HG03108 (cell line): ENCODE measurements around the gene DTX3L.

Source experiments
- ATAC-seq: cut with Tn5 transposase; IDR thresholded peaks from one replicate; pipeline ENCODE4 v1.9.1; 2021; ENCODE audit warnings: moderate library complexity; ENCODE audit not compliant: unreplicated experiment

DTX3L gene

DNA sequence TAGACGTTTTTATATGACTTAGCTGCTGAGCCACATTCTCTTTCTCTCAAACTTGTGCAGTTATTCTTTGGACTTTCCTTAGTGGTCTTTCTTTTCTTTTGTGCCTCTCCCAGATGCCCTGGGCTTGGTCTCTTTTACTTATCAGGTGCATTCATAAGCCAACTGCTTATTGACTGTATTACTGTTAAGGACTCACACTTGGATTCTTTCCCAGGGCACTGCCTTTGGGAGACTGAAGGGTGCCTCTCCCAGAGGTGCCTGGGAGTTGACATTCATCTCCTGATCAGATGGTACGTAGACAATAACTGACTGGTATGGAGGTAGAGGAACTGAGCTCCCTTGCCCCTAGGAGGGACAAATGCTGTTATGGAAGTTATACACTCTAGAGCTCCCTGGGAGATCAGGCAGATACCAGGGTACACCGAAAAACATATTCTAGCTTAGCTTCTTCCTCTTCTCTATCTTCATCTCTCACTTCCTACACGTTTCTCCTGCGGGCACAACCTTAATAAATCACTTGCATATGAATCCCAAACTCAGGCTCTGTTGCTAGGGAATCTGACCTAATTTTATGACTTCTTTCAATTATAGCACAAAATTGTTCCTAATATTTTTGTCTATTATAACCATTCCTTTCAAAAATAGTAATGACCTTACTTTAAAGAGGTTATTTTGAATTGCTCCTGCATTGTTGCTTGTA, 38.0 kb downstream of the DTX3L start:
- ATAC-seq: no peak

DNA sequence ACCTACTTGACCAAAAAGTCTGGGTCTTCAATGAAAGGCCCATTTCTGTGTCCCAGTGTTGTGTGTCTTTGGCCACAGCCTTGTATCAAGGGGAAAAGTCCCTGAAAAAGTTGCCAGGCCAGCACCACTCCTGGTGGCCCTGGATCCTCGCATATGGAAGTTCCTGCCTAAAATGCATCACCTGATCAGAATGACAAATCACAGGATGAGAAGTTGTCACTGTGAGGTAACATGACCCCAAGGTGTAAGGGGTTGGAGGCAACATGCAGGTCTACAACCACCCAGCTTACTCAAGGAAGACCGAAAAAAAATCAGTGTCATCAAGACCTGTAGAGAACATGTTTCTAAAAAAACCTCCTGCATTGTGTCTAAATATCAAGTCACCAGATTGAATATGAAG, 38.9 kb downstream of the DTX3L start:
- no peak for ATAC-seq

DNA sequence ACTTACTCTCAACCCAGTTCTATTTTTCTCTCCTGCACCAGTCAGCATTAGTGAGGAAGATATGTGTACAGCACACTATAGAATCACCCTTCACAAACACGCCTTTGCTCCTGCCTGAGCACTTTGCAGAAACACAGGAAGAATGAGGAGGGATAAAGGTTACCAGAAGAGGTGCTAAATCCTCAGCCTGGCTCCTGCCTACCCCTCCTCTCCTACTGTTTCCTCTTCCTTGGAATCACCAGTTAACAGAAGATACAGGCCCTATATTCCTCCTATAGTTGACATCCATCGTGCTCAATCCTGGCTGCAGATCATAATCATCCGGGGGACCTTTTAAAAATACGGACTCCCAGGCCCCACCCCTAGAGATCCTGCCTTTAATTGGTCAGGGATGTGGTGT, 42.2 kb downstream of the DTX3L start:
- no peak for ATAC-seq

DNA sequence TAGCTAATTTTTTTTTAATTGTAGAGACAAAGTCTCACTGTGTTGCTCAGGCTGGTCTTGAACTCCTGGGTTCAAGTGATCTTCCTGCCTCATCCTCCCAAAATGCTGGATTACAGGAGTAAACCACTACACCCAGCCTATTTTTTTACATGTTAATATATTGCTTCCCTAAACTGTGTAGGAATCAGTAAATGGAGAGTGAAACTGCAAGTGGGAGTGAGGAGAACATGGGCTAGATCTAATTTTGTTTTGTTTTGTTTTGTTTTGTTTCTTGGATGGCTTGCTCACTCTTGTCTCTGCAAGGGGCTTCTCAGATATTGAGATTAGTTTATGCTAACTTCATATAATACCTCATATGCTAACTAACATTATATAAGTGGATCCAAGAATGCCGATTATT, 44.8 kb downstream of the DTX3L start:
- no peak for ATAC-seq

DNA sequence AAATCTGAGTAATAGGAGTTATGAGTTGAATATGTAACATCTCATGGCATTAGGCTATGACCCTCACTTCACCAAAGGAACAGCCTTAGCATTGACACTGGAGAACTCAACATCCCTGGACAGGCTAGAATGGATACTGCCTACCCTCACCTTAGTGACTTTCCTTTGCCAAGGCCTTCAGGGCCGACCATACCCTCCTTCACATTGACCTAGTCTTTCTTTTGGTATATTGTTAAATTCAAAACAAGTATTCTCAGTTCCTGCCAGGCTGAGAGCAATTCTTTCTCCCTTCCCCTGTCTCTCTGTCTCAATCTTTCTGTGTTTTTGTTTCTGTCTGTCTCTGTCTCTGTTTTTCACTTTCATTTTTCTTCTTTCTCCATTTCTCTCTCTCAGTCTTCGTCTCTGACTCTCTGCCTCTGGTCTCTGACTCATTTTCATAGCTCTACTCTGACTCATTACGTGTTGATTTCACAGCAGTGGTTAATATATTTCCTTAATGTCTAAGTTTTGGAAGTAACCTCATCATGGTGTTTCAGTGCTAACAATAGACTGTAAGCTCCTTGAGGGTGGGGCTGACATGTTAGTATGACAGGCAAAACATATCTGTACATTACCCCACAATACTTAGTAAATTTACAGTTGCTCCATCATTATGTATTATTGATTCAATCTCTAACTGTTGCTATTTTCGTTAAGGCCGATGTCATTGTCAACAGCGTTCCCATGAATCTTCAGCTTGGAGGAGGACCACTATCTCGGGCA, 45.8 kb downstream of the DTX3L start:
- peak; percentile 95 for ATAC-seq

DNA sequence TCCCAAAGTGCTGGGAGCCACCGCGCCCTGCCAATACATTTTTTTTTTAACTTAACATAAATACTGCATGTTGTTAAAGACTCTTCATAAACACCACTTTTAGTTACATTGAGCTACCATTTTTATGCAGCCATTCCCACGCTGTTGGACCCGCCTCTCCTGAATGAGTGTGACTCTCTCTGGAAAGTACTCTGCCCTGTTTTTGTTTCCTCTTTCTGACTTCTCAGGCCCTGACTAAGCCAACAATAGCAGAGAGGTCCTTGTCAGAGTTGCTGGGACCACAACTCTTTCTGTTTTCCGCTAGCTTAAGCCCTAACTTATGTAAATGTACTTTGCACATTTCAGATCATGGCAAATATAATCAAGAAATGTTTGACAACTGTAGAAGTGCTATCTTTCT, 48.6 kb downstream of the DTX3L start:
- no peak for ATAC-seq

DNA sequence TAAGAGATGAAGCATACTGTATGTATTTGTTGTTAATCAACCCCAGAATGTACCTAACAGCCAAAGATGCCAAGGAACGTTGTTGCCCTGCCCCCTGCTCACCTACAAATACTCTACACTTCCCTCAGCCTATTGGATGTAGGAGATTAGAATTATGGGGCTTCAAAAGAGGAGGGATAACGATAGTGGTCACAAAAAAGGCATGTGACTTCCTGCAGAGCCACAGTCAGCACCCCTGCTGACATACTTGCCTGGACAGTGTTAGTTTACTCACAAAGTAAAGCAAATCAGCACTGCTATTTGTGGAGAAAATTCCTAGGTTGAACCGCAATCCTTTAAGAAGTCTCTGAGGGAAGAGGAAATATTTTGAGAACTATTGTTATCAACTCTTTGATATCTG, 51.2 kb downstream of the DTX3L start:
- ATAC-seq: no peak

DNA sequence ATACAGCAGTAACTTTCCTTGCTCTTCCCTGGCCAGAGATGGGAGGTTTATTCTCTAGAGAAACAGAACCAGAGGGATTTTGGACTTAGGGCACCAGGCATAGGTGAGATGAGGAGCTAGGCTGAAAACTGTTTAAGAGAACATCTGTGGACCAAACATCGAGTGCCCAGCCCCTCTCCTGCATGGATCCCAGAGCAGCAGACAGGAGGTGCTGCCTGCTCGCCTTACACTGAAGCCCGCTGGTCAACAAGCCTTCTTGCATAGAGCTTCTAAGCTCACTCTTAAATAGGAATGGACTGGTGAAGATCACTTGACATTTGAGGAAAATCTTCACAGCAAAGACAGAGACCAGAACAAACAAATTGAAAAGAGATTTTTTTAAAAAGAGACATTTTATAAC, 54.5 kb downstream of the DTX3L start:
- no peak for ATAC-seq

DNA sequence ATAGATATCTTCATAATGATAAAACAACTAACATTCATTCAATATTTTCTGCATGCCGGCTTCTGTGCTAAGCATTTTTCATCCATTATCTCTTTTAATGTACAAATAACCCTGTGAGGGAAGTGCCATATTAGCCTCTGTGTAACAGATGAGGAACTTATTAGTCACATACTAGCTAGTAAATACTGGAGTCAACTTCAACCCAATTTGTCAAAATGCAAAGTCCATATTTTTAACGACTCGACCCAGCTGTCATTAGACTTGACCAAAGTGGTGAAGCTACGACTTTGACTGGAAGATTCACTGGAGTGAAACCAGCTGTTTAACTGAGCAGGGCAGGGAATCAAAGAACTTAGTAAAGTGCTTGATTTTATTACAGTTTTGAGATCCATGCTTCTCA, 54.9 kb downstream of the DTX3L start:
- no peak for ATAC-seq

DNA sequence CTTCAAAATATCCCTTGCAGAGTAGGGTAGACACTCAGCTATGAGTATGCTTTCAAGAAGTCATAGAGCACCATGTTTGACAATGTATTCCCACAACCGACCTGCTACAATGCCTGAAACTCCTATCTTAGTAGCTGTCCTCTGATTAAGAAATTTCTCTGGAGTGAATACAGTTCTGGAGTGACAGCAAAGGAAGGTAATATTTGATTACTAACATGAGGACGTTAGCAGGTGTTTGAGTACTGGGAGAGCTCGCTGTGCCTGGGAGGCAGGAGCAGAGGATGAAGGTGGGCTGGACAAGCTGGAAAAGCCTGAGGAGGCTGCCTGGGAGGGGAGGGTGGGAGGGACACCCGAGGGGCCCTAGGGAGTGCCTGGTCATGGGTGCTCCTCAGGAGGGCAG, 56.3 kb downstream of the DTX3L start:
- no peak for ATAC-seq

DNA sequence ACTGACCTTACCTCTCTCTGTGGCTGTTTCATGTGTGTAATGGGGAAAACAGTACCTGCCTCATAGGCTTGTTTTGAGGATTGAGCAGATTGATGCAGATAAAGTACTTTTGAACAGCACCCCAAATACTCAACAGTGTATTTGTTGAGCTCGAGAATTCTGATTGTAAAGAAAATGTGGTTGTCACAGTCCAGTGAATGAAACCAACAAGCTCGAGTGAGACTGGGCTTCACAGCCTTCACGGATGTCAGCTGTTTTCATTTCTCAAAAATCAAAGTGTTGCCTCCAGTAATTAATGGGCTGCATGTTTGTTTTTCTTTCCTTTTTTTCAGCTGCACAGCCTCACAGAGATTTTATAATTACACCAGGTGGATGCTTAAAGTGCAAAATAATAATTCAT, 57.0 kb downstream of the DTX3L start:
- peak; percentile 42 for ATAC-seq

DNA sequence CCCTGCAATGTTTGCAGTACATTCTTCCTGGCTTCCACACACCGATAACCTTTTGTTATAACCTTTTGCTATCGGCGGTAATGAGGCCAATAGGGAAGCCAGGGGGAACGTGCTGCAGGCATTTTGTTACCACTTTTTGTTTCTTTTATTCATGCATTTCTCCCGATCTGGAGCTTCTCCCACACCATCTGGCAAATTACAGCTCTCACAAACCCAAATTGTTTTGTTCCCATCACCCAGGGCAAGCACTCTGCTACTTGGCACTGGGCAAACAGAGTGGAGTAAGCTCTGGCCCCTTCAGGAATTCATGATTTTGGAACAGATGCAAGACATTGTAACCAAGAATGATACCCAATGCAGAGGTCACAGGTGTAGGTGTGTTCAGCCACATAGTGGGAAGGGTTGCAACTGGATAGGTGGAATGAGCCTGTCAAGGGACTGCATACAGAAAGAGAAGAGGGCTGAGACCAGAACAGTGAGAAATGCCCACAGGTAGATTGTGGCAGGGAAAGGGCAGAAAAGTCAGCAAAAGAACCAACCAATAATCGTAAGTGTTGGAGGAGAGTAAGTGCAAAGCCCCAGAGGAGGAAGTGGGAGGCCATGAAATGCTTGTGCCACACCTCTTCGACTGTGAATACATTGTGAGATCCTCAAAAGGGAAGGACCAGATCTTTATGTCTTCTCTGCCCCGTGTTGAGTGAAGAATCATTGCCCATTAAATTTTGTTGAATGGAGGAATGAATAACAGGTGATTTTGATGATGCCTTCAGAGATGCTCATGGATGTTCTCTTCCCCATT, 59.1 kb downstream of the DTX3L start:
- ATAC-seq: no peak
